ENCODE data around the gene SLC9A4. TPM values are rescaled to one million over a fixed set of nuclear protein-coding genes. Genes with fewer than 3 reads are reported as not detected.

The SLC9A4 gene
- total RNA-seq, 1 donor from 2014 or later, result not detected

DNA sequence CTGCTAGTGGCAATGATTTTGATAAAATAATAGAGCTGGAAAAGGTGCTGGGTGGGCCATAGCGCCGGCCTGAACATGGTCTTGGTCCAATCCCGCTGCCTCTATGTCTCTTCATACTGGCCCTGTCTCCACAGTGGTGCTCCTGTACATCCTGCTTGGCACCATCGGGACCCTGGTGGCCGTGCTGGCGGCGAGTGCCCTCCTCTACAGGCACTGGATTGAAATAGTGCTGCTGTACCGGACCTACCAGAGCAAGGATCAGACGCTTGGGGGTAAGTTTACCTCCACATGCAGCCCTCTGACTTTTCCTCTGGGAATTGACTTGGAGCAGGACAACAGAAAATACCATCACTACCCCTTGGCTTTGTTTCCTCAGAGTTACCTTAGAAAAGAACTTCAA is 26.1 kb upstream of the SLC9A4 start:
- DNase-seq (no peak), ATAC-seq (no peak)
- intact Hi-C loops (cut with micrococcal nuclease), result loop anchor here (10.0 kb wide), 1 partner anchor 442 kb away; no protein-coding TSS in a partner anchor

GRCh38 chr2:102449370-102449974 is 23.6 kb upstream of the SLC9A4 start:
- no peak for DNase-seq
- intact Hi-C loops (cut with micrococcal nuclease), result loop anchor here (10.0 kb wide), 1 partner anchor 445 kb away; no protein-coding TSS in a partner anchor
- ATAC-seq, result no peak

GRCh38 chr2:102451968-102452367 is 21.1 kb upstream of the SLC9A4 start:
- intact Hi-C loops (cut with micrococcal nuclease), result no loop called here
- ATAC-seq, result no peak
- no peak for DNase-seq

DNA sequence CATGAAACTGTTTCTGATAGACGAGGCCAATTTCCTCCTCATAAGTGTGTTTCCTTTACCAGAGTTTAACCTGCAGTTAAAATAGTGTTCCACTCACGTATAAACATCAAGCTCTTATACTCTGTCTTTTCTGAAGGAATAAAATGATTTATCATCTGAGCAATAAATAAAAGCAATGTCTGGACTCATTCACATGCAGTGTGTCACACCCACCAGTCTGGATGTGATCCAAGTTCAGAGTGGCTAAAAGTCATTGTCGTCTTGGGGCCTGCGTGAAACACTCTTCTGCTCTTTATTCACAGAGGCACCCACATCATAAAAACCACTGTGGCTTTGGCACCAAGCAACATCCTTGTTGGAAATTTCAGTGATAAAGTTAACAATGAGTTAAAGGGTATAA is 19.5 kb upstream of the SLC9A4 start:
- intact Hi-C loops (cut with micrococcal nuclease), result no loop called here
- DNase-seq, result no peak
- ATAC-seq, result no peak

- intact Hi-C loops (cut with micrococcal nuclease), result no loop called here
- ATAC-seq (no peak), DNase-seq (no peak)
Observed at GRCh38 chr2:102455061-102455670, 17.9 kb upstream of the SLC9A4 start.

- DNase-seq (no peak), ATAC-seq (no peak)
- intact Hi-C loops (cut with micrococcal nuclease), result no loop called here
Observed at GRCh38 chr2:102460467-102460866, 12.6 kb upstream of the SLC9A4 start.

DNA sequence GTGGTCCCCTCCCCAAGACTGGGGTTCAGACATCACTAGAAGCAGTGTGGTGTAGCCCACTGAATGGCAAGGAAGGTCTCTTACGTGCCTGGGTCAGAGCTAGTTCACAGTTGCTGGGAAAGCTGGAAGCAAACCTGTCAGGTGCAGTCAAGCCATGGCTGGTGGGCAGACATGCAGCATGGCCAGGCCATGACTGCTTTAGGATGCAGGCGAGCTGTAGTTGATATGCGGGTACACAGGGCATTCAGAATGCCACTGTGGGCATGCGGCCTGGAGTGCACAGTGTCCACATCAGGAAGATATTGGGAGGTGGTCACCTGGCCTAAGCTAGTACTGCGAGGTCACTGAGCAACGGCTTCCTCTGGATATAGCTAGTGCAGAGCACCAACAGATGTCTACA is 11.8 kb upstream of the SLC9A4 start:
- DNase-seq (no peak), ATAC-seq (no peak)
- intact Hi-C loops (cut with micrococcal nuclease), result no loop called here

DNA sequence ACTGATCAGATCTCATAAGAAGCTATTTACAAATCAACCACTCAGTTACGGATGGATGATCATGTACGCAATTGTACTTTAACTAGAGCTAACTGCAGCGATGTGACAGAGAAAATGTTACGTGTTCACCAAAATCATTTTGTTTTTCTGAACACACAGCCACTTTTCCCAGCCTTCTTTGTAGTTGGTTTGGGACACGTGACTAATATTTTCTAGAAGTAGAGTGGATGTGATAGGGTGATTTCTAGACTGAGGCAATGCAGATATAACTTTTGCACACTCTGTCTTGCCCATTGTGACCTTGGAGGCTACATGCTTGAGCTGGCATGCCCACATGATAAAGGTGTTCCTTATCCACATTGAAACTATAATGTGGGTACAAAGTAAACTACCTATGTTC is 9.9 kb upstream of the SLC9A4 start:
- intact Hi-C loops (cut with micrococcal nuclease), result no loop called here
- ATAC-seq, result no peak
- DNase-seq, result no peak

GRCh38 chr2:102470168-102470567 is 2.9 kb upstream of the SLC9A4 start:
- intact Hi-C loops (cut with micrococcal nuclease), result loop anchor here (5.0 kb wide), 1 partner anchor 232 kb away; no protein-coding TSS in a partner anchor
- no peak for DNase-seq
- no peak for ATAC-seq

DNA sequence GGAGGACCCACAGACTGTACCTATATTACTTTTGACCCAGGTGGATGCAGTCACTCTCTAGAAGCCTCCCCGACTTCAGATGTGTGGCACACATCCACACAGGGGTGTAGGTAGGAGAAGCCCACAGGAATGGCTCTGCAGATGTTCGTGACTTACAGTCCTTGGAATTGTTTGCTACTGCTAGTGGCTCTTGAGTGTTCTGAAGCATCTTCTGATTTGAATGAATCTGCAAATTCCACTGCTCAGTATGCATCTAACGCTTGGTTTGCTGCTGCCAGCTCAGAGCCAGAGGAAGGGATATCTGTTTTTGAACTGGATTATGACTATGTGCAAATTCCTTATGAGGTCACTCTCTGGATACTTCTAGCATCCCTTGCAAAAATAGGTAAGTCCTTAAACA is 605 bp downstream of the SLC9A4 start:
- no peak for DNase-seq
- intact Hi-C loops (cut with micrococcal nuclease), result loop anchor here (5.0 kb wide), 1 partner anchor 229 kb away; no protein-coding TSS in a partner anchor
- ATAC-seq, result no peak

GRCh38 chr2:102474785-102475184 is 1.8 kb downstream of the SLC9A4 start:
- DNase-seq, result no peak
- intact Hi-C loops (cut with micrococcal nuclease), result loop anchor here (5.0 kb wide), 1 partner anchor 228 kb away; no protein-coding TSS in a partner anchor
- no peak for ATAC-seq

DNA sequence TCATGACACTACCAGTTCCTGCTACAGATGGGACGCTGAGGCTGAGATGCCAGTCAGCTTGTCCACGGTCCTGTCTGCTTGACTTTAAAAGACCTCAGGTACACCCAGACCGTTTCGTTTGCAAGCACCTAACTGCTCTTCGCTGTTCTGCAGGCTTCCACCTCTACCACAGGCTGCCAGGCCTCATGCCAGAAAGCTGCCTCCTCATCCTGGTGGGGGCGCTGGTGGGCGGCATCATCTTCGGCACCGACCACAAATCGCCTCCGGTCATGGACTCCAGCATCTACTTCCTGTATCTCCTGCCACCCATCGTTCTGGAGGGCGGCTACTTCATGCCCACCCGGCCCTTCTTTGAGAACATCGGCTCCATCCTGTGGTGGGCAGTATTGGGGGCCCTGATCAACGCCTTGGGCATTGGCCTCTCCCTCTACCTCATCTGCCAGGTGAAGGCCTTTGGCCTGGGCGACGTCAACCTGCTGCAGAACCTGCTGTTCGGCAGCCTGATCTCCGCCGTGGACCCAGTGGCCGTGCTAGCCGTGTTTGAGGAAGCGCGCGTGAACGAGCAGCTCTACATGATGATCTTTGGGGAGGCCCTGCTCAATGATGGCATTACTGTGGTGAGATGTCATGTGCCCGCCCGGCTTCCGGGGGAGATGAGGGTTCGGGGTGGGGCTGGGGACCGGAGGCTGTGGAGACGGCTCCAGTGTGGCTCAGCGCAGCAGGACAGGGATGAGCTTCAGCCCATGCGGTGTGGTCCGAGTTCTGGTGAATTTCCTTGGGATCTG is 5.9 kb downstream of the SLC9A4 start:
- intact Hi-C loops (cut with micrococcal nuclease), result no loop called here
- DNase-seq, result no peak
- no peak for ATAC-seq

DNA sequence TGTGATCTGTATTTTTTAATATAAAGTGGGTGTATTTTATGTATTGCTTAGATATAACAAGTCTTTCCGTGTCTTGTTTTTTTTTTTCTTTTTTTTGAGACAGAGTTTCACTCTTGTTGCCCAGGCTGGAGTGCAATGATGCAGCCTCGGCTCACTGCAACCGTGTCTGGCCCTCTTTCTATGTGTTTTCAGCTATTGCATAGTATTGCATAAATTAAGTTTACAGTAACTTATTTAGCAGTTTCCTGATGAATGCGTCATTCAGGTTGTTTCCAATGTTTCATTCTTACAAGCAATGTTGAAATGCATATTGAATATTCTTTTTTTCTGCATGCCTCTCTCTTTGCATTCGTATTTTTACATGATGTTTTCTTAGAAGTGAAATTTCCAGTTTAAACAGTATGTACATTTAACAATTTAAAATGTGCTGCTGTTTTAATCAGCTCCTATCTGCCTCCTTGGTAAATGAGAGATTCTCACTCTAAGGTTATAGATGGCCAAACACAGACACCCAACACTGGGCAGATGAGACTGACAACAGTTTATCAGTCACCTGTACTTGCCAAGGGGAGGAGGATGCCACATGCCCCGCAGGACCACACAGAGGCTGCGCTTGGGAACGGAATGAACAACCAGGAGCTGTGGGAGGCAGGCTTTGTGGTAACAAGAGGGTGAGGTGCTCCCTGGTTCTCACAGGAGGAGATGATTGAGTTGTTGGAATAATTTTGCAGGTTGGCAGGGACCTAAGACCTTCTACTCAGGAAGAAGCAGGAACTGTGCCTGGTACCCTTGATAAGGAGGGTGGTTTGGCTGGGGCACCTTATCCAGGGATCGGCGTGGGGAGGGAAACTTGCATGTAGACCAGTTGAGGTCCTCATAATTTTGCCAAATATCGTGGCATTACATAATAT is 7.5 kb downstream of the SLC9A4 start:
- ATAC-seq (no peak), DNase-seq (no peak)
- intact Hi-C loops (cut with micrococcal nuclease), result no loop called here

GRCh38 chr2:102481931-102482330 is 8.9 kb downstream of the SLC9A4 start:
- DNase-seq (no peak), ATAC-seq (no peak)
- intact Hi-C loops (cut with micrococcal nuclease), result no loop called here

DNA sequence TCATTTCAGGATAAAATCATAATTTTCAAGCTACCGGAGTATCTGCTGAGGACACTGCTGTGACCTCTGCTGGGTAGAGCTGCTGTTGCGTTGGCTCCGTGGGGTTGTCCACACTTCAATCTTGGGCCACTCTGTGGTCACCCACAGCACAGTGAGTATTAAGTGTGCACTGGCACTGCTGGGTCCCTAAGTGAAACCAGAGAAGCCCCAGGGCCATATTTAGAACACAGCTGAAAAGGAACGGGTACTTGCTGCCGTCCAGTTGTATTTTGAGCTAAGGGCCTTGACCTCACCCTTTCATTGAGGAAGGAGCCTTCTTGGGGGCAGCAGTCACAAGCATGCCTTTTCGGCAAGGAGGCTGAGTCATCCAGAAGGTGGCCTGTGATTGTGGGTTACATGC is 10.1 kb downstream of the SLC9A4 start:
- ATAC-seq (no peak), DNase-seq (no peak)
- intact Hi-C loops (cut with micrococcal nuclease), result no loop called here

DNA sequence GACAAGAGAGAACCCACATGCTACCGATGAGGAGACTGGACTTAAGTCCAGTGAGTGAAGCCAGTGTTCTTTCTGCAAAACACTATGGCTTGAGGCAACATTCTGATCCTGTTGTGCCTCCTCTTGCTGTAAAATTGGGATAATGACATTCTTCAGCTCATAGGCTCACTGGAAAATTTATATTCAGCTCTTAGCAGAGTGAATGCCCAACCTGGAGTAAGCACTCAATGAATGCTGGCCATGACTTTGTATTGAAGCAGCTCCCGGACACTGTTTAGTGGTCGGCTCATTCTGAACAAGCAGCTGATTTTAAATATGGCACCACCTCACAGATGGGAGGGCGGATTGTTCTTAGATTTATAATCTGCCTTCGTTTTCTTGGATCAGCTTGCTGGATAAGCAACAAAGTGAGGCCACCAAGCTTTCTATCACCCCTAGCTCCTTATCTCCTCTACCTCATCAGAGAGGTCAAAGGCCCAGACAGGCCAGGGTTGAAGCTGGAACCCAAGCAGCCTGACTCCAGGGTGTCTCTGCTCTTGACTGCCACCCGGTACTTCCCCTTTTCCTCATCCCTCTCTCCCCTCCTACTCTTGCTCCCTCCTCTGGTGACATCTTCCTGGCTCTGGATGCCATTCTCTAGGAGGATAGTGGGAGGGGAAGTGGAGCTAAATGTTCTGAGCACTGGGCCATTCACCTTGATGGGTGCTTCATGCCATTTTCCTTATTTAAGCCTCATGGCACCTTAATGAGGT is 11.5 kb downstream of the SLC9A4 start:
- intact Hi-C loops (cut with micrococcal nuclease), result no loop called here
- ATAC-seq (no peak), DNase-seq (no peak)

GRCh38 chr2:102485147-102485785 is 12.2 kb downstream of the SLC9A4 start:
- no peak for ATAC-seq
- DNase-seq, result no peak
- intact Hi-C loops (cut with micrococcal nuclease), result no loop called here
